ENCODE measurements around the gene SMO. TPM values are rescaled to one million over a fixed set of nuclear protein-coding genes. Genes with fewer than 3 reads are reported as not detected.

Gene SMO
- total and polyA plus RNA-seq, 4 donors, result 2.9 to 16.3 (median 10.7) TPM

DNA sequence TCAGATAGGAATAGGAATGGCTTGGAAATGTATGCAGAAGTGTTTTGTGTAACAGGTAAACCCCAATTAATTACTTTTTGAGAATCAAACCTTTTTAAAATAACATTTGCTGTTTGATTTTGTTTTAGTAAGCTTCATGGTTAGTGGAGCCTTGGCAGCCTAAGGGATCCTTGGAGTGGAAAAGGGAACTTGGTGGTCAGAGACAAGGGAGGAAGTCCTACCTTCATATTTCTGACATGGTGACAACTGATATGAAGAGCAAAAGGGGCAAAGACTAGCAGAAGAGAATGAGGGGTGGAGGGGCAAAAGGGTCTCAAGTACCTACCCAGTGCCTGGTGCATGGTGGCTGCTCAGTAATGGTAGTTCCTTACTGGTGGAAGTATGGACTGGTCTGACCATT is 68.7 kb downstream of the SMO start:
- TF ChIP-seq RXRA (IDR thresholded peaks at IDR 0.05) (no peak), HNF4G (IDR thresholded peaks at IDR 0.05) (no peak), EGR1 (IDR thresholded peaks at IDR 0.05; ENCODE audit: low read depth in 2 of 2) (no peak), JUND (IDR thresholded peaks at IDR 0.05) (no peak), TAF1 (conservative IDR thresholded peaks at IDR 0.05) (no peak), FOXA1 (IDR thresholded peaks at IDR 0.05) (no peak), RAD21 (IDR thresholded peaks at IDR 0.05) (no peak), HNF4A (conservative IDR thresholded peaks at IDR 0.05) (no peak), GABPA (IDR thresholded peaks at IDR 0.05 in 1 of 2, conservative IDR thresholded peaks at IDR 0.05 in 1 of 2) (no peak), YY1 (IDR thresholded peaks at IDR 0.05) (no peak), NR2F2 (IDR thresholded peaks at IDR 0.05) (no peak), SP1 (IDR thresholded peaks at IDR 0.05) (no peak), CTCF (IDR thresholded peaks at IDR 0.05; ENCODE audit: low read depth, low read length, missing input control) (no peak), ZBTB33 (IDR thresholded peaks at IDR 0.05) (no peak), MAX (IDR thresholded peaks at IDR 0.05) (no peak), FOXA2 (IDR thresholded peaks at IDR 0.05) (no peak)
- TF ChIP-seq, protein P1, sequence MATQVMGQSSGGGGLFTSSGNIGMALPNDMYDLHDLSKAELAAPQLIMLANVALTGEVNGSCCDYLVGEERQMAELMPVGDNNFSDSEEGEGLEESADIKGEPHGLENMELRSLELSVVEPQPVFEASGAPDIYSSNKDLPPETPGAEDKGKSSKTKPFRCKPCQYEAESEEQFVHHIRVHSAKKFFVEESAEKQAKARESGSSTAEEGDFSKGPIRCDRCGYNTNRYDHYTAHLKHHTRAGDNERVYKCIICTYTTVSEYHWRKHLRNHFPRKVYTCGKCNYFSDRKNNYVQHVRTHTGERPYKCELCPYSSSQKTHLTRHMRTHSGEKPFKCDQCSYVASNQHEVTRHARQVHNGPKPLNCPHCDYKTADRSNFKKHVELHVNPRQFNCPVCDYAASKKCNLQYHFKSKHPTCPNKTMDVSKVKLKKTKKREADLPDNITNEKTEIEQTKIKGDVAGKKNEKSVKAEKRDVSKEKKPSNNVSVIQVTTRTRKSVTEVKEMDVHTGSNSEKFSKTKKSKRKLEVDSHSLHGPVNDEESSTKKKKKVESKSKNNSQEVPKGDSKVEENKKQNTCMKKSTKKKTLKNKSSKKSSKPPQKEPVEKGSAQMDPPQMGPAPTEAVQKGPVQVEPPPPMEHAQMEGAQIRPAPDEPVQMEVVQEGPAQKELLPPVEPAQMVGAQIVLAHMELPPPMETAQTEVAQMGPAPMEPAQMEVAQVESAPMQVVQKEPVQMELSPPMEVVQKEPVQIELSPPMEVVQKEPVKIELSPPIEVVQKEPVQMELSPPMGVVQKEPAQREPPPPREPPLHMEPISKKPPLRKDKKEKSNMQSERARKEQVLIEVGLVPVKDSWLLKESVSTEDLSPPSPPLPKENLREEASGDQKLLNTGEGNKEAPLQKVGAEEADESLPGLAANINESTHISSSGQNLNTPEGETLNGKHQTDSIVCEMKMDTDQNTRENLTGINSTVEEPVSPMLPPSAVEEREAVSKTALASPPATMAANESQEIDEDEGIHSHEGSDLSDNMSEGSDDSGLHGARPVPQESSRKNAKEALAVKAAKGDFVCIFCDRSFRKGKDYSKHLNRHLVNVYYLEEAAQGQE (IDR thresholded peaks at IDR 0.05), result no peak
- TF ChIP-seq, protein P2, sequence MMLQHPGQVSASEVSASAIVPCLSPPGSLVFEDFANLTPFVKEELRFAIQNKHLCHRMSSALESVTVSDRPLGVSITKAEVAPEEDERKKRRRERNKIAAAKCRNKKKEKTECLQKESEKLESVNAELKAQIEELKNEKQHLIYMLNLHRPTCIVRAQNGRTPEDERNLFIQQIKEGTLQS (IDR thresholded peaks at IDR 0.05), result no peak
- H3K36me3 ChIP-seq (ENCODE audit: control insufficient read depth in 4 of 4, insufficient read depth in 3 of 4, low read depth in 1 of 4, low read length in 3 of 4), result no peaks in the 10 kb centered on the region
- no peak for DNase-seq (ENCODE audit: low spot score)
- H3K27ac ChIP-seq (ENCODE audit: low read depth in 1 of 2, low read length in 2 of 2), result no peak overlapping the region
- H3K4me1 ChIP-seq (ENCODE audit: control insufficient read depth in 4 of 4, insufficient read depth in 4 of 4, low read length in 3 of 4), result no peaks in the 10 kb centered on the region
- no peak overlapping the region for H3K9ac ChIP-seq (ENCODE audit: low read depth in 1 of 2, low read length in 2 of 2)
- H3K9me3 ChIP-seq (ENCODE audit: control insufficient read depth in 4 of 4, low read length in 3 of 4), result no peaks in the 10 kb centered on the region
- no peak overlapping the region for H3K4me3 ChIP-seq (ENCODE audit: low read depth in 1 of 3, low read length in 3 of 3)
- no peaks in the 10 kb centered on the region for H3K27me3 ChIP-seq (ENCODE audit: control insufficient read depth in 4 of 4, insufficient read depth in 4 of 4, low read length in 3 of 4)

All from liver (tissue), 9 donors.